Stomach (tissue), 9 donors: ENCODE data around the gene LRSAM1. TPM values are rescaled to one million over a fixed set of nuclear protein-coding genes. Genes with fewer than 3 reads are reported as not detected.

Experiments
- DNase-seq, 2 donors: peaks; one replicate each; pipeline versions ENCODE4 v3.0.0 to v3.0.0-alpha.2; 2013 to 2019
- H3K27ac ChIP-seq, 5 donors: fragments of 200-600 bp in 4 of 5; sonication (generic) in 4 of 5; one replicate each; pipeline ENCODE4 v1.5.1; 2013 to 2019; ENCODE audit warnings: mild to moderate bottlenecking in 1 of 5, moderate library complexity in 1 of 5
- H3K27me3 ChIP-seq, 3 donors: fragments of 200-600 bp; sonication (generic); one replicate each; pipeline ENCODE4 v1.5.1; 2017 to 2019; ENCODE audit warnings: mixed run types in 1 of 3
- H3K36me3 ChIP-seq, 4 donors: fragments of 200-600 bp; sonication (generic); 1 replicate in 3 of 4; 2 replicates in 1 of 4; pipeline ENCODE4 v1.5.1; 2016 to 2019
- H3K4me1 ChIP-seq, 4 donors: fragments of 200-600 bp; sonication (generic); one replicate each; pipeline ENCODE4 v1.5.1; 2016 to 2019
- H3K4me3 ChIP-seq, 4 donors: fragments of 200-600 bp; sonication (generic) in 3 of 4; one replicate each; pipeline ENCODE4 v1.5.1; 2016 to 2019; ENCODE audit warnings: mild to moderate bottlenecking in 1 of 4
- H3K9me3 ChIP-seq, 4 donors: fragments of 200-600 bp; sonication (generic); one replicate each; pipeline ENCODE4 v1.5.1; 2016 to 2019
- EP300 ChIP-seq: sonication (generic); formaldehyde crosslinking; IDR thresholded peaks from one replicate; pipeline ENCODE4 v1.6.1; 2017; ENCODE audit warnings: antibody characterized with exemption
- POLR2A ChIP-seq, 4 donors: fragments of 450-650 bp; IDR thresholded peaks; one replicate each; pipeline ENCODE4 v1.6.1; 2016; ENCODE audit warnings: antibody characterized with exemption in 4 of 4, control low read depth in 2 of 4, mild to moderate bottlenecking in 1 of 4, moderate library complexity in 1 of 4
- POLR2AphosphoS5 ChIP-seq, 3 donors: sonication (generic); formaldehyde crosslinking; IDR thresholded peaks; one replicate each; pipeline ENCODE4 v1.6.1; 2016; ENCODE audit warnings: antibody characterized with exemption in 3 of 3
- WGBS, 5 donors: extraction: QIAGEN DNeasy Blood & Tissue Kit in 3 of 5; methylation state at CpG; one replicate each; pipeline versions ENCODE4 v1.1.5 to v1.1.7; 2013 to 2018; 5-methylcytosine and 5-hydroxymethylcytosine counted together
- intact Hi-C: fragments of 100-400 bp; cut with DNase I; formaldehyde crosslinking; loops from one replicate; pipeline ENCODE4 v1.15.1; 2023; ENCODE audit warnings: low total_unique reads
- polyA plus RNA-seq, 3 donors: library from polyadenylated mRNA; stranded (reverse); fragments of 200-250 nt; gene quantifications; one replicate each; pipeline ENCODE4 v1.2.3, GENCODE V29; 2013
- total RNA-seq, 5 donors: library from RNA; depleted of rRNA; stranded (reverse); fragments of >200 nt; gene quantifications; one replicate each; pipeline versions ENCODE4 v1.1.0 to v1.2.3, GENCODE V29; 2014 to 2016
- TF ChIP-seq, protein P1 (sequence below), 7 experiments: fragments of 450-650 bp in 4 of 7; fragments of 200-600 bp in 3 of 7; sonication (generic) in 3 of 7; IDR thresholded peaks; one replicate each; pipeline ENCODE4 v1.5.1; 2016 to 2019; ENCODE audit warnings: antibody characterized with exemption in 7 of 7, control low read depth in 2 of 7, mild to moderate bottlenecking in 1 of 7
- donor health status: healthy with polysubstance abuse.
- donor health status: Bipolar disorder and iron deficiency.
- donor health status: healthy.

LRSAM1 gene
- total and polyA plus RNA-seq, 8 donors: 7.2 to 138 (median 14.0) TPM

GRCh38 chr9:127470662-127471061, 19.4 kb downstream of the LRSAM1 start:
- Histone ChIP-seq H3K27me3 (no peaks in the 10 kb centered on the region), H3K27ac (no peak overlapping the region), H3K9me3 (no peaks in the 10 kb centered on the region), H3K36me3 (peaks cover 19 to 92% (median 76%) of the 10 kb centered on the region in 4 donors), H3K4me3 (no peak overlapping the region), H3K4me1 (peaks cover 0 to 6% (median 3%) of the 10 kb centered on the region in 4 donors)
- 83 to 95% (median 87%) methylated on average over 3 of the region's 3 CpGs for WGBS, 5 donors
- TF ChIP-seq POLR2AphosphoS5 (IDR thresholded peaks at IDR 0.05) (no peak), POLR2A (IDR thresholded peaks at IDR 0.05) (no peak), EP300 (no peak)
- TF ChIP-seq, protein P1, sequence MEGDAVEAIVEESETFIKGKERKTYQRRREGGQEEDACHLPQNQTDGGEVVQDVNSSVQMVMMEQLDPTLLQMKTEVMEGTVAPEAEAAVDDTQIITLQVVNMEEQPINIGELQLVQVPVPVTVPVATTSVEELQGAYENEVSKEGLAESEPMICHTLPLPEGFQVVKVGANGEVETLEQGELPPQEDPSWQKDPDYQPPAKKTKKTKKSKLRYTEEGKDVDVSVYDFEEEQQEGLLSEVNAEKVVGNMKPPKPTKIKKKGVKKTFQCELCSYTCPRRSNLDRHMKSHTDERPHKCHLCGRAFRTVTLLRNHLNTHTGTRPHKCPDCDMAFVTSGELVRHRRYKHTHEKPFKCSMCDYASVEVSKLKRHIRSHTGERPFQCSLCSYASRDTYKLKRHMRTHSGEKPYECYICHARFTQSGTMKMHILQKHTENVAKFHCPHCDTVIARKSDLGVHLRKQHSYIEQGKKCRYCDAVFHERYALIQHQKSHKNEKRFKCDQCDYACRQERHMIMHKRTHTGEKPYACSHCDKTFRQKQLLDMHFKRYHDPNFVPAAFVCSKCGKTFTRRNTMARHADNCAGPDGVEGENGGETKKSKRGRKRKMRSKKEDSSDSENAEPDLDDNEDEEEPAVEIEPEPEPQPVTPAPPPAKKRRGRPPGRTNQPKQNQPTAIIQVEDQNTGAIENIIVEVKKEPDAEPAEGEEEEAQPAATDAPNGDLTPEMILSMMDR (IDR thresholded peaks at IDR 0.05): no peak
- intact Hi-C loops: no loop called here
- DNase-seq: no peak

- H3K27ac ChIP-seq: no peak overlapping the region
- intact Hi-C loops: no loop called here
- no peak overlapping the region for H3K4me3 ChIP-seq
- H3K9me3 ChIP-seq: no peaks in the 10 kb centered on the region
- 84 to 94% (median 93%) methylated on average over 5 to 10 of the region's 10 CpGs for WGBS, 5 donors
- H3K27me3 ChIP-seq: no peaks in the 10 kb centered on the region
- H3K4me1 ChIP-seq: no peaks in the 10 kb centered on the region
- peaks cover 19 to 96% (median 79%) of the 10 kb centered on the region in 4 donors for H3K36me3 ChIP-seq
- no peak for DNase-seq
- TF ChIP-seq POLR2A (IDR thresholded peaks at IDR 0.05) (no peak), POLR2AphosphoS5 (IDR thresholded peaks at IDR 0.05) (no peak), EP300 (no peak)
- TF ChIP-seq, protein P1 (IDR thresholded peaks at IDR 0.05): no peak
Observed at GRCh38 chr9:127473501-127473900, 22.2 kb downstream of the LRSAM1 start.

- DNase-seq: no peak
- no peaks in the 10 kb centered on the region for H3K27me3 ChIP-seq
- WGBS, 5 donors: 60 to 89% (median 86%) methylated on average over 1 to 4 of the region's 4 CpGs
- no peaks in the 10 kb centered on the region for H3K9me3 ChIP-seq
- no peaks in the 10 kb centered on the region for H3K4me1 ChIP-seq
- intact Hi-C loops: no loop called here
- peaks cover 23 to 97% (median 79%) of the 10 kb centered on the region in 4 donors for H3K36me3 ChIP-seq
- H3K27ac ChIP-seq: no peak overlapping the region
- no peak overlapping the region for H3K4me3 ChIP-seq
- TF ChIP-seq POLR2AphosphoS5 (IDR thresholded peaks at IDR 0.05) (no peak), POLR2A (IDR thresholded peaks at IDR 0.05) (no peak), EP300 (no peak)
- TF ChIP-seq, protein P1 (IDR thresholded peaks at IDR 0.05): no peak
Observed at GRCh38 chr9:127473932-127474331, 22.6 kb downstream of the LRSAM1 start.

GRCh38 chr9:127474592-127474991, 23.3 kb downstream of the LRSAM1 start:
- 88 to 96% (median 96%) methylated on average over 5 of the region's 5 CpGs for WGBS, 5 donors
- H3K9me3 ChIP-seq: no peaks in the 10 kb centered on the region
- H3K4me3 ChIP-seq: no peak overlapping the region
- no peaks in the 10 kb centered on the region for H3K27me3 ChIP-seq
- intact Hi-C loops: no loop called here
- H3K36me3 ChIP-seq: peaks cover 30 to 97% (median 82%) of the 10 kb centered on the region in 4 donors
- DNase-seq: no peak
- no peak for TF ChIP-seq POLR2A (IDR thresholded peaks at IDR 0.05)
- TF ChIP-seq EP300: no peak
- TF ChIP-seq, protein P1 (IDR thresholded peaks at IDR 0.05): no peak
- no peak for TF ChIP-seq POLR2AphosphoS5 (IDR thresholded peaks at IDR 0.05)
- H3K27ac ChIP-seq: no peak overlapping the region
- H3K4me1 ChIP-seq: no peaks in the 10 kb centered on the region
